KMS-11 (cell line): Measurements from ENCODE around the gene ERI3.

Source experiments
- H2AFZ ChIP-seq: fragments of 200-600 bp; sonication (generic); 2 replicates; pipeline ENCODE4 v1.6.1; 2016; ENCODE audit warnings: antibody characterized with exemption, mixed run types, low read depth
- H3K27ac ChIP-seq: fragments of 200-600 bp; sonication (generic); 2 replicates; pipeline ENCODE4 v1.6.1; 2016; ENCODE audit warnings: mild to moderate bottlenecking, mixed run types
- H3K27me3 ChIP-seq: fragments of 200-600 bp; sonication (generic); 2 replicates; pipeline ENCODE4 v1.6.1; 2017; ENCODE audit warnings: mild to moderate bottlenecking, low read depth, mixed run types, moderate library complexity; ENCODE audit not compliant: insufficient read depth
- H3K36me3 ChIP-seq: fragments of 200-600 bp; sonication (generic); 2 replicates; pipeline ENCODE4 v1.6.1; 2017; ENCODE audit warnings: mild to moderate bottlenecking, mixed run types; ENCODE audit not compliant: insufficient read depth
- H3K4me1 ChIP-seq: fragments of 200-600 bp; sonication (generic); 2 replicates; pipeline ENCODE4 v1.6.1; 2016; ENCODE audit warnings: mild to moderate bottlenecking, low read depth, mixed run types; ENCODE audit not compliant: poor library complexity, severe bottlenecking
- H3K4me2 ChIP-seq: fragments of 200-600 bp; sonication (generic); 2 replicates; pipeline ENCODE4 v1.7.0; 2016; ENCODE audit warnings: mild to moderate bottlenecking, mixed run types
- H3K4me3 ChIP-seq: fragments of 200-600 bp; sonication (generic); IDR thresholded peaks from 2 replicates; pipeline ENCODE4 v1.6.1; 2017; ENCODE audit warnings: low read depth, low read length, mixed read lengths; ENCODE audit not compliant: insufficient read depth
- H3K79me2 ChIP-seq: fragments of 200-600 bp; sonication (generic); 2 replicates; pipeline ENCODE4 v1.6.1; 2016; ENCODE audit warnings: low read depth, mixed run types; ENCODE audit not compliant: insufficient read depth
- H3K9ac ChIP-seq: fragments of 200-600 bp; sonication (generic); 2 replicates; pipeline ENCODE4 v1.6.1; 2016; ENCODE audit warnings: mild to moderate bottlenecking, mixed run types
- H4K20me1 ChIP-seq: fragments of 200-600 bp; sonication (generic); 2 replicates; pipeline ENCODE4 v1.6.1; 2016; ENCODE audit warnings: mild to moderate bottlenecking, mixed run types; ENCODE audit not compliant: insufficient read depth
- CTCF ChIP-seq: fragments of 200-600 bp; sonication (generic); conservative IDR thresholded peaks from 2 replicates; pipeline ENCODE4 v1.6.1; 2017; ENCODE audit warnings: low read depth, mild to moderate bottlenecking, antibody characterized with exemption, low read length, moderate library complexity, mixed read lengths

The ERI3 gene

GRCh38 chr1:44283524-44284173 is 71.4 kb downstream of the ERI3 start:
- no peaks in the 10 kb centered on the region for H4K20me1 ChIP-seq
- no peak for TF ChIP-seq CTCF
- H3K9ac ChIP-seq = no peak overlapping the region
- H3K4me2 ChIP-seq = no peak overlapping the region
- no peaks in the 10 kb centered on the region for H3K27me3 ChIP-seq
- H3K79me2 ChIP-seq = no peaks in the 10 kb centered on the region
- no peak overlapping the region for H3K4me3 ChIP-seq
- H3K27ac ChIP-seq = no peak overlapping the region
- H3K4me1 ChIP-seq = no peaks in the 10 kb centered on the region
- no peaks in the 10 kb centered on the region for H3K36me3 ChIP-seq
- H2AFZ ChIP-seq = no peak overlapping the region

- no peak for TF ChIP-seq CTCF
- Histone ChIP-seq H3K27ac (no peak overlapping the region), H3K9ac (no peak overlapping the region), H3K4me1 (no peaks in the 10 kb centered on the region), H3K4me3 (no peak overlapping the region), H3K4me2 (no peak overlapping the region), H2AFZ (no peak overlapping the region), H3K36me3 (no peaks in the 10 kb centered on the region), H3K79me2 (no peaks in the 10 kb centered on the region), H4K20me1 (no peaks in the 10 kb centered on the region), H3K27me3 (no peaks in the 10 kb centered on the region)
Observed at GRCh38 chr1:44282704-44283426, 72.2 kb downstream of the ERI3 start.

GRCh38 chr1:44281962-44282703 is 72.9 kb downstream of the ERI3 start:
- TF ChIP-seq CTCF = no peak
- no peak overlapping the region for H3K27ac ChIP-seq
- H3K4me1 ChIP-seq = no peaks in the 10 kb centered on the region
- H3K79me2 ChIP-seq = no peaks in the 10 kb centered on the region
- H3K4me3 ChIP-seq = no peak overlapping the region
- no peak overlapping the region for H3K9ac ChIP-seq
- H3K27me3 ChIP-seq = no peaks in the 10 kb centered on the region
- no peaks in the 10 kb centered on the region for H4K20me1 ChIP-seq
- no peaks in the 10 kb centered on the region for H3K36me3 ChIP-seq
- H2AFZ ChIP-seq = no peak overlapping the region
- H3K4me2 ChIP-seq = no peak overlapping the region

GRCh38 chr1:44276901-44277300 is 78.2 kb downstream of the ERI3 start:
- H3K79me2 ChIP-seq = no peaks in the 10 kb centered on the region
- H3K27ac ChIP-seq = no peak overlapping the region
- H3K4me3 ChIP-seq = no peak overlapping the region
- no peaks in the 10 kb centered on the region for H4K20me1 ChIP-seq
- H3K9ac ChIP-seq = no peak overlapping the region
- H2AFZ ChIP-seq = no peak overlapping the region
- no peaks in the 10 kb centered on the region for H3K36me3 ChIP-seq
- TF ChIP-seq CTCF = no peak
- no peak overlapping the region for H3K4me2 ChIP-seq
- H3K27me3 ChIP-seq = no peaks in the 10 kb centered on the region
- H3K4me1 ChIP-seq = no peaks in the 10 kb centered on the region
